Effector memory CD8-positive, alpha-beta T cell (primary cell): ENCODE measurements around the gene KRTAP10-5.
A peak's percentile ranks its signal among the peaks of the same experiment; 100 is the strongest.
"Not testable (repeated sequence)": the region's sequence is repeated elsewhere in the genome, so short reads cannot be mapped to it uniquely, and the experiment has no call there.

Source experiments
- ATAC-seq: fragments of 150-1000 bp; cut with Tn5 transposase; replicated peaks from 2 replicates; pipeline ENCODE4 v1.10.0; 2021; ENCODE audit warnings: mild to moderate bottlenecking, moderate library complexity
- DNase-seq, 3 experiments: peaks; one replicate each; pipeline ENCODE4 v3.0.0; 2021
- H3K27ac Mint-ChIP-seq, 2 donors: one replicate each; pipeline ENCODE4 v1.8.0; 2022; ENCODE audit warnings: mild to moderate bottlenecking in 2 of 2, mixed read lengths in 2 of 2, moderate library complexity in 2 of 2
- H3K27me3 Mint-ChIP-seq, 2 donors: one replicate each; pipeline ENCODE4 v1.8.0; 2022; ENCODE audit warnings: mixed read lengths in 2 of 2
- H3K36me3 Mint-ChIP-seq: one replicate; pipeline ENCODE4 v1.8.0; 2022; ENCODE audit warnings: mild to moderate bottlenecking, moderate library complexity, mixed read lengths; ENCODE audit not compliant: insufficient read depth
- H3K4me1 Mint-ChIP-seq, 2 donors: one replicate each; pipeline ENCODE4 v1.8.0; 2022; ENCODE audit warnings: low read depth in 2 of 2, mixed read lengths in 2 of 2
- H3K4me3 Mint-ChIP-seq, 2 donors: one replicate each; pipeline ENCODE4 v1.8.0; 2022; ENCODE audit warnings: mild to moderate bottlenecking in 2 of 2, mixed read lengths in 2 of 2, moderate library complexity in 2 of 2
- H3K9me3 Mint-ChIP-seq, 2 donors: one replicate each; pipeline ENCODE4 v1.8.0; 2022; ENCODE audit warnings: mixed read lengths in 2 of 2

Gene KRTAP10-5

DNA sequence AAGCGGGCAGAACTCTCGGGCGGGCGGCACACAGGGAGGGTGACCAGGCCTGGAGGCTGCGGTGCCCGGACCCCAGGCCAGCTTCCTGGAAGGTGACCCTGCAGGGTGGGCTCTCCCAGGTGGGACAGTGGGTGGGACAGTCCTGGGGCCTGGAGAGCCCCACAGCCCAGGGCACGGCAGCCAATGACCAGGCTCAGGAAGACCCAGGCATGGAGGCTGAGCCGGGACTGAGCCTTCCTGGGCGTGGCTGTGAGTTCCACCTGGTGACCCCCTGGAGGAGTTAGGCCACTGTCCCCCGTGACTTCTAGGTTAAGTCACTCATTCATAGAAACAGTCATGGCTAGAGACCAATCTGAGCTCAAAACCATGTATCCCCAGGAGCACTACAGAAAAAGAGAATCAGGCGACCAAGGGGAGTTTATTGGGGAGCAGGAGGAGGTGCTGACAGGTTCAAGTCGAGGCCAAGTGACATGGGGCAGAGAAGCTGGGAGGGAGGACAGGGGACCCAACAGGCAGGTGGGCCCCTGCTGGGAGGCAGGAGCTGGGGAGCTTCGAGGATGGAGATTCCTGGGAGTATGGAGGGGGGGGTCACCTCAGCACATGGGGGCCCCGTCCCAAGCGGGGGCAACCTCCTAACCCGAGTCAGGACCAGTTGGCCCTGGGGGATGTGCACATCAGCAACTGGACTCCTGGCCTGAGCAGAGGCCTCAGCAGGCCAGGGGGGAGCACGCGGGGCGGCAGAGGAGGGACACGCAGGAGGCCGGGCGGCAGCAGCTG, 1.2 kb downstream of the KRTAP10-5 start:
- ATAC-seq: no peak
- Mint-ChIP-seq H3K36me3 (no peaks in the 10 kb centered on the region), H3K9me3 (peaks cover 7 to 9% of the 10 kb centered on the region in 2 donors), H3K27ac (no peak overlapping the region), H3K4me3 (no peak overlapping the region), H3K27me3 (peaks cover 21 to 68% of the 10 kb centered on the region in 2 donors), H3K4me1 (peaks cover 7 to 11% of the 10 kb centered on the region in 2 donors)
- DNase-seq: no peak

DNA sequence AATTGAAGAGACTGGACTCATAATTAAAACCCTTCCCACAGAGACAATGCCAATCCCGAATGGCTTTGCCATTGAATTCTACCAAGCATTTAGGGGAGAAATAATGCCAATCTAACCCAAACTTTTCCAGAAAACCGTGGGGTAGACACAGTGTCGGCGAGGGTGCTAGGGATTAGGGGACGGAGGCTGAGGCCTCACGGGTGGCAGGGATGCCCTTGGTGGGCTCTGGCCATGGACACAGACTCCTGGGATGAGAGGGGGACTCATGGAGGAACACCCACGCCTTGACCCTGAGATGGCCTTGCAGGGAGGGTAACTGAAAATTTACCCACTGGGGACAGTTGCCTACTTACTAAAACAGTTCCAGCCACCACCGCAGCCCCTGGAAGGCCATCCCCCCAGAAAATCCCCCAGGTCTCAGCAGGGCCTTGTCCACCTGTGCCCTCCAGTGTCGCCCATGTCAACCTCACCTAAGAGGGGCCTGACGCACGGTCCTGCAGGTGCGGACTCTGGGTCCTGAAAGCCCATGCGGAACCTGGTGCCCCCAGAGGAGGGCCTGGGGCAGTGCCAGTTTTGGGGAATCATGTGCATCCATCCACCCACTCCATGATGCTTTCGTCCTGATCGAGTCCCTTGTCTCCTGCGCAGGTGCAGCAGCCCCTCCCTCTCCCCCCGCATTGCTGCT, 1.9 kb downstream of the KRTAP10-5 start:
- no peak overlapping the region for H3K27ac Mint-ChIP-seq
- no peak for DNase-seq

DNA sequence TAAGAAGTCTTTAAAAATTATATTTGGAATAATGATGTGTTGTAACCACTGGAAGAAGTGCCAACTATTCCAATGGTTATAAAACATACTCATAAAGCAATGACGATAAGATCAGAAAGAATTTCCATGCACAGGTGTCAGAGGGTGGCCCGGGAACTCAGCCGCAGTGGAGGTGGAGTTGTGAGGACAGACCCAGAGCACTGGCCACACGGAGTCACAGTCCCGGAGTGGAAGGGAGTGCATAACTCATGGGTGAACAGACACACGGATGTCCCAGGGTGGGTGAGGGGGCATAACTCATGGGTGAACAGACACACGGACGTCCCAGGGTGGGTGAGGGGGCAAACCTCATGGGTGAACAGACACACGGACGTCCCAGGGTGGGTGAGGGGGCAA, 4.4 kb downstream of the KRTAP10-5 start:
- Mint-ChIP-seq H3K9me3 (peaks cover 1 to 2% of the 10 kb centered on the region in 2 donors), H3K4me1 (peaks cover 7 to 15% of the 10 kb centered on the region in 2 donors), H3K4me3 (no peak overlapping the region), H3K27ac (peak overlapping the region in 1 of 2 donors; percentile 83), H3K36me3 (no peaks in the 10 kb centered on the region), H3K27me3 (peaks cover 18 to 66% of the 10 kb centered on the region in 2 donors)
- no peak for ATAC-seq
- no peak for DNase-seq

More for the DNA sequence above, 1.9 kb downstream of the KRTAP10-5 start:
- Mint-ChIP-seq H3K9me3 (peaks cover 7 to 9% of the 10 kb centered on the region in 2 donors), H3K4me1 (peaks cover 7 to 8% of the 10 kb centered on the region in 2 donors), H3K27me3 (peaks cover 19 to 66% of the 10 kb centered on the region in 2 donors), H3K36me3 (no peaks in the 10 kb centered on the region), H3K4me3 (no peak overlapping the region)
- ATAC-seq: no peak

DNA sequence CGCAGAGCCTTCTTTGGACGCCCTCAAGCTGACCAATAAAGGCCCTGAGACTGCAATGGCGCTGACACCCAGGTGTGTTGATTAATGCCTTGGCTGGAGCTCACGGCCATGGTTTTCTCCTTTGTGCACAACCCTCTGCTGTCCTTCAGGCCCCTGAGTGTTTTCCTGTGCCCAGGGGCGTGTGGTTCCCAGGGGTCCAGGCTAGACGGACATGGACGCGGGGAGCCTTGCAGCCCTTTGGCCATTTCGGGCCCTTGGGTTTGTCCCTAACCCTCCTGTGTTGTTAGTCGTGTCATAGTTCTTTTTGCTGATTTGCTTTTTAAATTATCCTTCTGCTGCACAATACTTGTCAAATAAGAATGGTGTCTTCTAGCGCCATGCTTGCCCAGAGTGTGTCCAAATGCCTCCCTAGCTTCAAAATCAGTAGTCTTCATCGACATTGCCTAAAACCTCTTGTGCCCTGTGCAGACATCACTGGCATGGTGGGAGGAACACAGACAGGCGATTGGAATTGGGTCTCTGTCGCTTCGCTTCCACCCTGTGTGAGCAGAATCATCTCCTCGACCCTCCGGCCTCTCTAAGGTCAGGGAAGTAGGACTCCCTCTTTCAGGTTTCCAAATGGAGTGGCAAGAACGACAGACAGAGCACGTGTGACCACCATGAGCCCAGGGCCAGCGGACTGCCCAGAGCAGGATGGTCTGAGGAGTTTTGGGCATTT, 4.9 kb downstream of the KRTAP10-5 start:
- Mint-ChIP-seq H3K9me3 (peaks cover 0 to 2% of the 10 kb centered on the region in 2 donors), H3K4me3 (no peak overlapping the region), H3K36me3 (no peaks in the 10 kb centered on the region), H3K27me3 (peaks cover 18 to 66% of the 10 kb centered on the region in 2 donors), H3K4me1 (peaks cover 7 to 15% of the 10 kb centered on the region in 2 donors), H3K27ac (peak overlapping the region; percentile 60 to 83)
- no peak for DNase-seq
- no peak for ATAC-seq

DNA sequence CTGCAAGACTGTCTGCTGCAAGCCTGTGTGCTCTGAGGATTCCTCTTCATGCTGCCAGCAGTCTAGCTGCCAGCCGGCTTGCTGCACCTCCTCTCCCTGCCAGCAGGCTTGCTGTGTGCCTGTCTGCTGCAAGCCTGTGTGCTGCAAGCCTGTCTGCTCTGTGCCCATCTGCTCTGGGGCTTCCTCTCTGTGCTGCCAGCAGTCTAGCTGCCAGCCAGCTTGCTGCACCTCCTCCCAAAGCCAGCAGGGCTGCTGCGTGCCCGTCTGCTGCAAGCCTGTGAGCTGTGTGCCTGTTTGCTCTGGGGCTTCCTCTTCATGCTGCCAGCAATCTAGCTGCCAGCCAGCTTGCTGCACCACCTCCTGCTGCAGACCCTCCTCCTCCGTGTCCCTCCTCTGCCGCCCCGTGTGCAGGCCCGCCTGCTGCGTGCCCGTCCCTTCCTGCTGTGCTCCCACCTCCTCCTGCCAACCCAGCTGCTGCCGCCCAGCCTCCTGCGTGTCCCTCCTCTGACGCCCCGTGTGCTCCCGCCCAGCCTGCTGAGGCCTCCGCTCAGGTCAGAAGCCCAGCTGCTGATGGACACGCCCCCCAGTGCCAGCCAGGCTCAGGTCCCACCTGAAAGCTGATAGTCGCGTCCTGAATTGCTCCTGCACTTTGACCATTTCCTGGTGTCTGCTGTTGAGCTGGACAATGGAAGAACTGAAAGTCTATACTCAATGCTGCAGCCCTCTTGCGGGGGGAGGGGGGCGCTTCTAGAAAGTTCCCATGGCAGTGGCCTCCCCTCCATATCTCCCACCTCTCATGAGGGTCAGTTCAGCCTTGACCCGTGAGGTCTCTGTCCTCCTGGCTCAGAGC, 5.7 kb downstream of the KRTAP10-5 start:
- ATAC-seq (no peak), DNase-seq (no peak)
- peak overlapping the region; percentile 60 to 83 for H3K27ac Mint-ChIP-seq
- H3K36me3 Mint-ChIP-seq: no peaks in the 10 kb centered on the region
- H3K4me3 Mint-ChIP-seq: no peak overlapping the region
- H3K9me3 Mint-ChIP-seq: peaks cover 0 to 2% of the 10 kb centered on the region in 2 donors
- H3K4me1 Mint-ChIP-seq: peaks cover 7 to 15% of the 10 kb centered on the region in 2 donors
- peaks cover 18 to 66% of the 10 kb centered on the region in 2 donors for H3K27me3 Mint-ChIP-seq

DNA sequence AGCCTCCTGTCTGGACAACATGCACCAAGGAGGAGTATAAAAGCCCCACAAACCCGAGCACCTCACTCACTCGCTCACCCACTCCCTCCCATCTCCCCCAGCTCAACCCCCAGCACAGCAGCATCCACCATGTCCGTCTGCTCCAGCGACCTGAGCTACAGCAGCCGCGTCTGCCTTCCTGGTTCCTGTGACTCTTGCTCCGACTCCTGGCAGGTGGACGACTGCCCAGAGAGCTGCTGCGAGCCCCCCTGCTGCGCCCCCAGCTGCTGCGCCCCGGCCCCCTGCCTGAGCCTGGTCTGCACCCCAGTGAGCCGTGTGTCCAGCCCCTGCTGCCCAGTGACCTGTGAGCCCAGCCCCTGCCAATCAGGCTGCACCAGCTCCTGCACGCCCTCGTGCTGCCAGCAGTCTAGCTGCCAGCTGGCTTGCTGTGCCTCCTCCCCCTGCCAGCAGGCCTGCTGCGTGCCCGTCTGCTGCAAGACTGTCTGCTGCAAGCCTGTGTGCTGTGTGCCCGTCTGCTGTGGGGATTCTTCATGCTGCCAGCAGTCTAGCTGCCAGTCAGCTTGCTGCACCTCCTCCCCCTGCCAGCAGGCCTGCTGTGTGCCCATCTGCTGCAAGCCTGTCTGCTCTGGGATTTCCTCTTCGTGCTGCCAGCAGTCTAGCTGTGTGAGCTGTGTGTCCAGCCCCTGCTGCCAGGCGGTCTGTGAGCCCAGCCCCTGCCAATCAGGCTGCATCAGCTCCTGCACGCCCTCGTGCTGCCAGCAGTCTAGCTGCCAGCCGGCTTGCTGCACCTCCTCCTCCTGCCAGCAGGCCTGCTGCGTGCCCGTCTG, 6.6 kb downstream of the KRTAP10-5 start, which contains the start of gene KRTAP10-4:
Gene KRTAP10-4, plus strand, starts transcription at position 100 of the 827 bp plus-strand sequence. Its CDS starts 30 bp downstream, at position 130.
- ATAC-seq, DNase-seq, H3K36me3 Mint-ChIP-seq, H3K9me3 Mint-ChIP-seq, H3K4me3 Mint-ChIP-seq: not testable (repeated sequence)
- peaks cover 12 to 20% of the 10 kb centered on the region in 2 donors for H3K4me1 Mint-ChIP-seq
- H3K27me3 Mint-ChIP-seq: peaks cover 18 to 66% of the 10 kb centered on the region in 2 donors
- peak within 1 kb of the TSS; percentile 60 to 83 for H3K27ac Mint-ChIP-seq

DNA sequence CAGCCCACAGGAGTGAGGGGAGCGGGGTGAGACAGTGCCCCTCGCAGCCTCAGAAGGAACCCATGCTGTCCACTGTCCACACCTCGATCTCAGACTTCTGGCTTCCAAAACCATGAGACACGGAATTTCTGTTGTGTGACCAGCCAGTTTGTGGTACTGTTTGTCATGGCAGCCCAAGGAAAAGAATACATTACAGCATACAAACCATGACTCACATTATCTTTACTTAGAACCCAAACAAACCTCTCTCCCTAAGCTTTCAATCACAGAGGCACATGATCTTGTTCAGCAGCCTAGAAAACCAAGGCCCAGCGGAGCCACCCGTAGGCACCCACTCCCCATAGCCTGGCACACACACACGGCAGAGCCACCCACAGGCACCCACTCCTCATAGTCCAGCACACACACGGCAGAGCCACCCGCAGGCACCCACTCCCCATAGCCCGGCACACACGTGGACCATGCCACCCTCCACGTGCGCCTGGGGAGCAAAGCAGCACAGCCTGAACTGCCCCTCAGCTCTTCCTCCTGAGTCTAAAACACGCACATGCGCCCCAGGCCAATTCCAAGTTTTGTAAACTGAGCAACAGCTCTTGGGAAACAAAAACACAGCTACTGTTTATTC, 7.3 kb downstream of the KRTAP10-5 start:
- ATAC-seq (no peak), DNase-seq (no peak)
- peaks cover 18 to 66% of the 10 kb centered on the region in 2 donors for H3K27me3 Mint-ChIP-seq
- H3K27ac Mint-ChIP-seq: peak overlapping the region in 1 of 2 donors; percentile 41
- no peak overlapping the region for H3K4me3 Mint-ChIP-seq
- H3K36me3 Mint-ChIP-seq: no peaks in the 10 kb centered on the region
- peaks cover 12 to 20% of the 10 kb centered on the region in 2 donors for H3K4me1 Mint-ChIP-seq
- peaks cover 0 to 2% of the 10 kb centered on the region in 2 donors for H3K9me3 Mint-ChIP-seq

DNA sequence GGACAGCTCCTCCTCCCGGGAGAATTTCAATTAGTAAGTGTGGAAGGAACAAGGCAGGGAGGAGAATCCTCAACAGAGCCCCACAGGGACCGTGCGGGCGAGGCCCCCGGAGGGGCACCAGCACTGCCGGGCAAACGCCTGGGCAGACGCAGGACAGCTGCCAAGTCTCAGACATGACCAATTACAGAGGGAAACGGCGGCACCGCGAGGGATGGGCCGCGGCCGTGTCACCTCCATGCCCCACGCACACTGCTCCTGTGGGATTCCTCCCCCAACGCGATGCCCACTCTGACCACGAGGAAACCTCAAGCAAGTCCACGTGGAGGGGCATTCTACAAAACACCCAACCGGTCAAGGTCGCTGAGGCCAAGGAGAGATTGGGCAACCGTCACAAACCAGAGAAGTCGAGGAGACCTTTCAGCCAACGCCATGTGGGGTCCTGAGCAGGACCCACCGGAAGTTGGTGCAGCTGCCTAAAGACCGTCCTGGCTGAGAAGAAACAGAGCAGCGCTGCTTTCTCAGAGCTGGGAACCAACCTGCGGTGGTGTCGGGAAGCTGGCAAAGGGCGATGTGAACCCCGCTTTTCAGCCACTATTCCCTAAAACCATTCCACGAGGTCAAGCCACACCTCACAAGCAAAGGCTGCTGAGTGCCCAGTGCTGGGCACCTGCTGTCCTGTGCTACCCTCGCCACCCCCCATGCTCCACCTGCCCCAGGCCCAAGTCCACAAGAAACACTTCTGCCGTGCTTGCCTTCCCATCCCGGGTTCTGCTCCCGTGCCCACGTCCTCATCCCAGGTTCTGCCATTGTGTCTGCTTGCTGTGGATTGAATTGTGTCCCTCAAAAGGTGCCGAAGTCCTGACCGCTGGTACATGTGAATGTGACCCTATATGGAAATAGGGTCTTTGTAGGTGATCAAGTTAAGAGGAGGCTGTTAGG, 8.3 kb downstream of the KRTAP10-5 start:
- DNase-seq: no peak
- Mint-ChIP-seq H3K27me3 (peaks cover 18 to 75% of the 10 kb centered on the region in 2 donors), H3K9me3 (no peaks in the 10 kb centered on the region), H3K4me3 (no peak overlapping the region), H3K4me1 (peaks cover 12 to 20% of the 10 kb centered on the region in 2 donors), H3K36me3 (no peaks in the 10 kb centered on the region), H3K27ac (no peak overlapping the region)
- no peak for ATAC-seq

DNA sequence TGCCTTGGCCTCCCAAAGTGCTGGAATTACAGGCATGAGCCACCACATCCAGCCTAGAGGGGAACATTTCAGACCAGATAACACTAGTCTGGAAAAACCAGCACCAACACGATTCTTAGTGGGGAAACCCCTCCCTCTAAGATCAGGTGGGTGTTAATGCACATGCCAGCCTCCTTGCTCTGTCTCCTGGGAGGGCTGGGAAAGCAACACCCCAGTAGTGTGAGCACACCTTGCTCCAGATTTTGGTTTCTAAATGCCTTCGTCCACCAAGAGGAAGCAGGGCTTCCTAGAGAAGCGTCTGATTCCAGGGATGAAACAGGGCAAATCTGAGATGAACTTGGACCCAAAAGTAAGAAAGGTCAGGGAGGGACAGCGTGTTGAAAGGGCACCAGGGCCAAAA, 9.1 kb downstream of the KRTAP10-5 start:
- ATAC-seq (no peak), DNase-seq (no peak)
- Mint-ChIP-seq H3K27me3 (peaks cover 18 to 75% of the 10 kb centered on the region in 2 donors), H3K4me3 (no peak overlapping the region), H3K36me3 (no peaks in the 10 kb centered on the region), H3K27ac (no peak overlapping the region), H3K4me1 (peaks cover 12 to 20% of the 10 kb centered on the region in 2 donors), H3K9me3 (no peaks in the 10 kb centered on the region)

DNA sequence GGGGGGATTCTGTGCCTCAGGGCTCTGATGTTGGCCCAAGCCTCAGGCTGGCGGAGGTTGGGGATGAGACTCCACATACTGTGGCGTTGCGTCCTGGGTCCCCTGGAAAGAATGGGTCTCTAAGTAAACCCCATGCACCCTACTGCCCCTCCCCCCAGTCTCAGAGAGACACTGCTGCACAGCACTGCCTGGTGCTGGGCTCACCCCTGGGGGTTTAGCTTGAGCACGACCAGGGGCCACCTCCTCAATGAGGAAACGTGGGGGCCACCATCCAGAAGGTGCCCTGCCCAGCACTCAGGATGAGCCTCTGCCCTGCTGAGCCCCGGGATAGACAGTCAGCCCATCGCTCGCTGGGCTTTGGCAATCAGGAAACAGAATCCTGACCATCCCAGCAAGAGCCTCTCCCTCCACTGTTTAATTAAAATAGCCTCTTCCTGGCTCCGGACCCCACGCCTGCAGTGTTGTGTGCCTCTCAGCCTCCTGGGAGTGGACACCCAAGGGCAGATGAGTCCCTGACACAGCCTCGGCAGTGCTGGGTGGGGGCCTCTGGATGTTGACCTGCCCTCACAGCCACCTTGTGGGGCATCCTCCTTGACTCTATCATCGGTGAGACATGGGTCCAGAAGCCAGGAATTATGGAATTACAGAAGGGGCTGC, 10.4 kb downstream of the KRTAP10-5 start:
- Mint-ChIP-seq H3K27ac (peak overlapping the region in 1 of 2 donors; percentile 20), H3K36me3 (no peaks in the 10 kb centered on the region), H3K27me3 (peaks cover 15 to 63% of the 10 kb centered on the region in 2 donors), H3K9me3 (no peaks in the 10 kb centered on the region), H3K4me1 (peaks cover 16 to 24% of the 10 kb centered on the region in 2 donors), H3K4me3 (no peak overlapping the region)
- no peak for ATAC-seq
- DNase-seq: no peak
